ENCODE results near the gene CCDC70.

CCDC70 gene

DNA sequence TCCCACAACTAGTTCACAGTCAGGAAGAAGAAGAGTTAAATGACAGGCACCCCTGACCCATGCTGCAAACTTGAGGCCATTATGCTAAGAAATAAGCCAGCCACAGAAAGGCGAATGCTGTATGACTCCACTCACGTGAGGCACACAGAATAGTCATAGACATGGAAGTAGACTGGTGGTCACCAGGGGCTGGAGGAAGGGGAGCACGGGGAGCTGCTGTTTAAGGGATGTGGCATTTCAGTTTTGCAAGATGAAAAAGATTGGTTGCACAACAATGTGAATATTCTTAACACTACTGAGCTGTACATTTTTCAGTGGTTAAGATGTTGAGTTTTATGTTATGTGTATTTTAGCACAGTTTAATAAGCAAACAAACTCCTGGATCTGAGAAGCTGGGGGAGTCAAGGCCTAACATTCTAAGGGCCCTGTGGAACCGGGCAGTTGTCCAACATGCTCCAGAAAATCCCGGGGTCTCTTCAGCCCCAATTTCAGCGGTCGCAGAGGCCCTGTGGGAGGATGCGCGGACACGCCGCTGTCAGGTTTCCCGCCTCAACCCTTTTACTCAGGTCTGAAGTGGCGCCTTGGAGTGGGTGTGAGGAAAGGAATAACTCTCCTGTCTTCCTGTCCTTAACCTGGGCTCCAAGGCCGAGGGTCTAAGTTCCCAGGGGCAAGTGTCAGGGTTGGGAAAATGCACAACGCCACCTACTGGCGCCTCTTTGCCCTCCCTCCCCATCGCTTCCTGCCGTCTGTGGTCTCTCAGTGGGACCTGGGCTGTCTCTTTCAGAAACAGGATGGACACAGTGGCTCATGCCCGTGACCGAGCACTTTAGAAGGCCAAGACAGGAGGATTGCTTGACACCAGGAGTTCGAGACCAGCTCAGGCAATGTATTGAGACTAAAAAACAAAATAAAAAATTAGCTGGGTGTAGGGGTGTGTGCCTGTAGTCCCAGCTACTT lies 12.3 kb upstream of the CCDC70 start:
- Histone ChIP-seq H3K27me3 (ENCODE audit: control insufficient read depth, insufficient read depth, low read length) (no peaks in the 10 kb centered on the region), H3K9ac (ENCODE audit: low read length) (no peak overlapping the region), H3K27ac (ENCODE audit: low read depth, low read length) (no peak overlapping the region), H3K4me3 (ENCODE audit: low read length) (no peak overlapping the region), H3K36me3 (ENCODE audit: control insufficient read depth, insufficient read depth, low read length) (no peaks in the 10 kb centered on the region), H3K4me1 (ENCODE audit: control insufficient read depth, insufficient read depth, low read length) (no peaks in the 10 kb centered on the region)

DNA sequence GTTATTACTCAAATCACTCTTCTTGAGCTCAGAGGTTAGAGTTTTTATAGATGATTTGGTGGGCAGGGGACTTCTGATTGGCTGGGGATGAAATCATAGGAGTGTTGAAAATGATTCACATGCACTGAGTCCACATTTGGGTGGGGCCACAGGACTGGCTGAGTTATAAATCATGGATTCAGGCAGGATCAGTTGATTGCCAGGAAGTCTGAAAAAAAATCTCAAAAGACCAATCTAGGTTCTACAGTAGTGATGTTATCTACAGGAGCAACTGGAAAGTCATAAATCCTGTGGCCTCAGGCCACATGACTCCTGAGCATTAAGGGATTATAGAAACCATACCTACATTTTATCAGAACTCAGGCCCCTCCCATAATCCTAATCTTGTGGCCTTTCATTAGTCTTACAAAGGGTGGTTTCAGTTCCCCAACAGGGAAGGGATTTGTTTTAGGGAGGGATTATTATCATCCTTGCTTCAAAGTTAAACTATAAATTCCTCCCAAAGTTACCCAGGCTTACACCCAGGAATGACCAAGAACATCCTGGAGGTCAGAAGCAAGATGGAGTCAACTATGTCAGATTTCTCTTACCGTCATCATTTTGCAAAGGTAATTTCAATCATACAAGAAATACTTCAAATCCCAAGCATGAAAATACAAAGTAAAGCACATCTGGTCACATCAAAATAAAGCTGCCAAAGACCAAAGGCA lies 5.6 kb upstream of the CCDC70 start:
- Histone ChIP-seq H3K9ac (ENCODE audit: low read length) (no peak overlapping the region), H3K27ac (ENCODE audit: low read depth, low read length) (no peak overlapping the region), H3K36me3 (ENCODE audit: control insufficient read depth, insufficient read depth, low read length) (no peaks in the 10 kb centered on the region), H3K4me3 (ENCODE audit: low read length) (no peak overlapping the region), H3K27me3 (ENCODE audit: control insufficient read depth, insufficient read depth, low read length) (no peaks in the 10 kb centered on the region), H3K4me1 (ENCODE audit: control insufficient read depth, insufficient read depth, low read length) (no peaks in the 10 kb centered on the region)

DNA sequence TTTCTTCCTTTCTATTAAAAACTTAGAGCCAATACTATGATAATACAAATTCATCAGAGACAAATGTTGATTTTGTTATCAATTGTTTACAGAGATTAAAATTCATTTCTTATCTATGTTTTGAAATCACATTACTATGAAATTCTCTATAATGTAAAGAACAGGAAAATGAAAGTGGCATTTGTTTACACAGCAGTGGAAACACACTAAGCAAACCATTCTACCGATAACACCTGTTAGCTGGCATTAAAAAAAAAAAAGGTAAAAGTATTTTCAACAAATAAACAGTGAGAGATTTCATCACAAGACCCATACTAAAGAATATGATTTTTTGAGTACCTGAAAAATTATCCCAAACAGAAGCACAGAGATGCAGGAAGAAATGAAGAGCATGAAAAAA lies 4.8 kb upstream of the CCDC70 start:
- no peaks in the 10 kb centered on the region for H3K27me3 ChIP-seq (ENCODE audit: control insufficient read depth, insufficient read depth, low read length)
- H3K27ac ChIP-seq (ENCODE audit: low read depth, low read length): no peak overlapping the region
- H3K4me3 ChIP-seq (ENCODE audit: low read length): no peak overlapping the region

DNA sequence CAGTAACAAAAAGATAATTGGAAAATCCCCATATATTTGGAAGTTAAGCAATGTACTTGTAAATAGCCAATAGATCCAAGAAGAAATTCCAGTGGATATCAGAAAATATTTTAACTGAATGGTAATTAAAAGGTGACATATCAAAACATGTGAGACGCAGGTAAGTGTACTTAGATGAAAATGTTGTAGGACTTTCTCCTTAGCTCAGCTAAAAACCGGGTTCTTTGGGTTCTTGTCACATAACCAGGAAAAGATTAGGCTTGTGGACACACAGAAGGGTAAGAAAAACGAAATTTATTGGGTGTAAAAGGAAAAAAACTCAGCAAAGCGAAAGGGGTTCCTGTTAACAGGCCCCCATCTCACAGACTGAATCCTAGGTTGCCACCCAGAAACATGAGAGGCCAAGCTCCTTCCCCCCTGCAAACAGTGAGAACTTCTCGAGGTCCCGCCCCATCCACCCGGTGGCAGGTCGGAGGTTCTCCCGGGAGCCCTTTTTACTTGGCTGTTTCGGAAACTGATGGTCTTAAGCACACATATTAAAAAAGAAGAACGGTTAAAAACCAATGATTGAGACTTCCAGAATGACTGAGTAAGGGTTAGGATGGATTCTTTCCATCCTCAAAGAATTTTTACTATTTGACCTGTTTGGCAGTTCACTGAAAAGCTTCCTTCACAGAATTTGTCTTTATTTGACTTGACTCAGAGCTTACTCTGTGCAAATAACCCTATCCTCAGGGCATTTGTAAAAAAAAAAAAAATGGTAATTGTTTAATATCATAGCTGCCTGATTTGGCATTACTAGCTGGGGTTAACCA lies 3.1 kb upstream of the CCDC70 start:
- no peak overlapping the region for H3K27ac ChIP-seq (ENCODE audit: low read depth, low read length)
- H3K36me3 ChIP-seq (ENCODE audit: control insufficient read depth, insufficient read depth, low read length): no peaks in the 10 kb centered on the region
- no peaks in the 10 kb centered on the region for H3K4me1 ChIP-seq (ENCODE audit: control insufficient read depth, insufficient read depth, low read length)
- H3K9ac ChIP-seq (ENCODE audit: low read length): no peak overlapping the region
- no peaks in the 10 kb centered on the region for H3K27me3 ChIP-seq (ENCODE audit: control insufficient read depth, insufficient read depth, low read length)
- H3K4me3 ChIP-seq (ENCODE audit: low read length): no peak overlapping the region

More for the DNA sequence above, 4.8 kb upstream of the CCDC70 start:
- Histone ChIP-seq H3K36me3 (ENCODE audit: control insufficient read depth, insufficient read depth, low read length) (no peaks in the 10 kb centered on the region), H3K4me1 (ENCODE audit: control insufficient read depth, insufficient read depth, low read length) (no peaks in the 10 kb centered on the region), H3K9ac (ENCODE audit: low read length) (no peak overlapping the region)

DNA sequence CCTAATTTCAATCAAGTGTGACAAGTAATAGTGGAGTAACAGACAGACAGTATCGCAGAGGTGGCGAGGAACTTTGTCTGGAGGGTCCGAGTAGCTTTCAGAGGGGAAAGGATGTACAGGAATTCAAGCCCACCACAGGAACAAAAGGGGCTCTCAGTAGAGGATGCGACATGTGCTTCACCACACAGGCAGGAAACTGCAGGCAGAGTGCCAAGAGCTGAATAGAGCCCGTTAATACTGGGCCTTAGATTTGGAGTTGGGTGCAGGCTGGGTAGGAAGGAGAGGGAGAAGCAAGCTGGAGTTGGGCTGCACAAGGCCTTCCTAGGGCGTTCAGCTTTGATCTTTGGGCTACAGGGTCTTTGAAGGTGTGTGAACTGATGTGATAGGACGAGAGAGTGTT lies 1.2 kb downstream of the CCDC70 start:
- no peaks in the 10 kb centered on the region for H3K4me1 ChIP-seq (ENCODE audit: control insufficient read depth, insufficient read depth, low read length)
- no peak overlapping the region for H3K27ac ChIP-seq (ENCODE audit: low read depth, low read length)
- H3K9ac ChIP-seq (ENCODE audit: low read length): no peak overlapping the region
- H3K4me3 ChIP-seq (ENCODE audit: low read length): no peak overlapping the region
- no peaks in the 10 kb centered on the region for H3K27me3 ChIP-seq (ENCODE audit: control insufficient read depth, insufficient read depth, low read length)
- H3K36me3 ChIP-seq (ENCODE audit: control insufficient read depth, insufficient read depth, low read length): no peaks in the 10 kb centered on the region

DNA sequence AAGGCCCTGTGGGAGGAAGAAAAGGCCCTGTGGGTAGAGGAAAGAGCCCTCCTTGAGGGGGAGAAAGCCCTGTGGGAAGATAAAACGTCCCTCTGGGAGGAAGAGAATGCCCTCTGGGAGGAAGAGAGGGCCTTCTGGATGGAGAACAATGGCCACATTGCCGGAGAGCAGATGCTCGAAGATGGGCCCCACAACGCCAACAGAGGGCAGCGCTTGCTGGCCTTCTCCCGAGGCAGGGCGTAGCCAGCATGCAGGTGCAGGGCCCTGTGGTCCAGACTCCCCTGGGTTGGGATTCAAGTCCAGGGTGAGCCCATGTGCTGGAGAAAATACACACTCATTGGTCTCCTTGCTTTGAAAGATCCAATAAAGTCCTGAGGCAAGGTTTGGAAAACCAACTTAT lies 4.1 kb downstream of the CCDC70 start:
- H3K4me3 ChIP-seq (ENCODE audit: low read length): no peak overlapping the region
- H3K27me3 ChIP-seq (ENCODE audit: control insufficient read depth, insufficient read depth, low read length): no peaks in the 10 kb centered on the region
- H3K9ac ChIP-seq (ENCODE audit: low read length): no peak overlapping the region
- no peaks in the 10 kb centered on the region for H3K4me1 ChIP-seq (ENCODE audit: control insufficient read depth, insufficient read depth, low read length)
- H3K36me3 ChIP-seq (ENCODE audit: control insufficient read depth, insufficient read depth, low read length): no peaks in the 10 kb centered on the region
- H3K27ac ChIP-seq (ENCODE audit: low read depth, low read length): no peak overlapping the region

DNA sequence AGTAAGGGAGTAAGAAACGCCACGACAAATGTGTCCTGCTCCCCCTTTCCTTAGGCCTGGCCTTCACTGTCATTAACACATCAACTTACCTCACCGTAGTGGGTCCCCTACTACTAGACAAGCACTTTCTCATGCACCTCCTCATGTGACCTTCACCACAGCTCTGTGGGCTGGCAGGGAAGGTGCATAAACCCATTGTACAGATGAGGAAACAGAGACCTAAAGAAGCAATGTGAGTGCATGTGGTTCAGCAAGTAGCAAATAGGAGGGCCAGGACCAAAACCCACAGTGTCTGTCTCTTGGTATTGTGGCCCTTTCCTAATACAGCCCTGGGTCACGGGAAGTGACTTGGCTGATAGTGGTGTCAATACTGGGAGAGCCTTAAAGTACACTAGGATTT lies 5.3 kb downstream of the CCDC70 start:
- Histone ChIP-seq H3K36me3 (ENCODE audit: control insufficient read depth, insufficient read depth, low read length) (no peaks in the 10 kb centered on the region), H3K4me3 (ENCODE audit: low read length) (no peak overlapping the region), H3K9ac (ENCODE audit: low read length) (no peak overlapping the region), H3K27ac (ENCODE audit: low read depth, low read length) (no peak overlapping the region), H3K27me3 (ENCODE audit: control insufficient read depth, insufficient read depth, low read length) (no peaks in the 10 kb centered on the region), H3K4me1 (ENCODE audit: control insufficient read depth, insufficient read depth, low read length) (no peaks in the 10 kb centered on the region)

DNA sequence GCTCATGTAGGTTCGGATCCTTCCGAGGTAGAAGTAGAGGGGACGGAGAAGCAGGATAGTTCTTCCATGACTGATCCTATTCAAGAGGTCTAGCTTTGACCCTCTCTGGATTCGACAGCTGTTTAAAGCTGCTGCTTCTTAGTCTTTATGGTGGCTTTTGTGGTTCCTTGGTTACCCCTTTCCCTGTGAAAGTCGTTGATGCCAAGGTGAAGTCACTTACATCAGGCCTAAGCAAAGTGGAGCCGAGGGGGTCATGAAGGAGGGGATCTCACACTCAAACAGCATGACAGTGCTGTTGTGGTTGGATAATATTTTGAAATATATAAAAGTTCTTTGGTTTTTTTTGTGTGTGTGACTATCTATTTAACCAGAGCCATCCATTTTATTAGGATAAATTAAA lies 8.1 kb downstream of the CCDC70 start:
- no peaks in the 10 kb centered on the region for H3K36me3 ChIP-seq (ENCODE audit: control insufficient read depth, insufficient read depth, low read length)
- H3K4me1 ChIP-seq (ENCODE audit: control insufficient read depth, insufficient read depth, low read length): no peaks in the 10 kb centered on the region
- no peaks in the 10 kb centered on the region for H3K27me3 ChIP-seq (ENCODE audit: control insufficient read depth, insufficient read depth, low read length)
- H3K9ac ChIP-seq (ENCODE audit: low read length): no peak overlapping the region
- no peak overlapping the region for H3K4me3 ChIP-seq (ENCODE audit: low read length)
- no peak overlapping the region for H3K27ac ChIP-seq (ENCODE audit: low read depth, low read length)

DNA sequence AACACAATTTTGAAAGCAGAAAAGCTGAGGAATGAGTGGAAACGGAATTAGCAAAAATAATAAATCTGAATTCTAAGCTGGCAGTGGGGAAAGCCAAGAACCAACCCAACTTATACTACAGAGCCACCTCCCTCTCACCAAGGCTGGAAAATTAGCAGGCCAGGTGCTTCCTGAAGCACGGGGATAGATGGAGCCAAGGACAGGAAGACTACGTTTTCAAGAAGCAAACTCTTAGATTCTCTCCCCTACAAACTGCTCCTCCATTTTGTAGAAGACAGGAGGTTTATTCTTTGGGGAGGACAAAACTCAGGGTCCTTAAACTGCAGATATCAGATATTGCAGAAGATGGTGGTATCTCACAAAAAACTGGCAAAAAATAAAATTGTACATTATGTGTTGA lies 8.8 kb downstream of the CCDC70 start:
- Histone ChIP-seq H3K27ac (ENCODE audit: low read depth, low read length) (no peak overlapping the region), H3K4me3 (ENCODE audit: low read length) (no peak overlapping the region), H3K27me3 (ENCODE audit: control insufficient read depth, insufficient read depth, low read length) (no peaks in the 10 kb centered on the region), H3K4me1 (ENCODE audit: control insufficient read depth, insufficient read depth, low read length) (no peaks in the 10 kb centered on the region), H3K9ac (ENCODE audit: low read length) (no peak overlapping the region), H3K36me3 (ENCODE audit: control insufficient read depth, insufficient read depth, low read length) (no peaks in the 10 kb centered on the region)

DNA sequence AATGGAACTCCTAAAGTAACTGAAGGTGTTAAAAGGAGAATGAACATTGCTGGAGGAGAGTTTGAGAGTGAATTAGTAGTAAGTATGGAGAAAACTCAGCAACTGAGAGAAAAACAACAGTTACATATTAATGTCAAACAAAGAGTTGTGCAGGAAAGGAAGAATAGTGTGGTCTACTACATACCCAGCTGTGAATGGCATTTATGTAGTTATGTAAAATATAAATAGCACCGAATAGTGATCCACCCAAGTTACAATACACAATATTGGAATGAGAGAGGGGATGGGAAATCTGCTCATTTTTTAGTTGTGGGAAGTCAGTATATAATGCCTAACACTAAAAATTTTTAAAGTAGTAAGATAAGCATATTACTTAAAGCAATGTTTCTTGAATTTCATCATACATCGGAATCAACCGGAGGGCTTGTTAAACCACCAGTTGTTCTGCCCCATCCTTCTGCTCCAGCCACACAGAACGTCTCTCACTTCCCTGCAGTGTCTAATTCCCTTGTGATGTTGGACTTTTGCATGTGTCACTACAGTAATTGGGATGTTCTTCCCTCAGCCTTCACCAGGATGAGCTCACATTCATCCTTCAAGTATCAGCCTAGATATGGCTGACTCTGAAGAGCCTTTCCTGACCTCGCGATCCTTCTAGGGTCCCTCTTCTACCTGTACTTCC lies 11.5 kb downstream of the CCDC70 start:
- H3K4me1 ChIP-seq (ENCODE audit: control insufficient read depth, insufficient read depth, low read length): no peaks in the 10 kb centered on the region
- no peak overlapping the region for H3K27ac ChIP-seq (ENCODE audit: low read depth, low read length)
- H3K36me3 ChIP-seq (ENCODE audit: control insufficient read depth, insufficient read depth, low read length): no peaks in the 10 kb centered on the region
- H3K4me3 ChIP-seq (ENCODE audit: low read length): no peak overlapping the region
- H3K27me3 ChIP-seq (ENCODE audit: control insufficient read depth, insufficient read depth, low read length): no peaks in the 10 kb centered on the region
- H3K9ac ChIP-seq (ENCODE audit: low read length): no peak overlapping the region

DNA sequence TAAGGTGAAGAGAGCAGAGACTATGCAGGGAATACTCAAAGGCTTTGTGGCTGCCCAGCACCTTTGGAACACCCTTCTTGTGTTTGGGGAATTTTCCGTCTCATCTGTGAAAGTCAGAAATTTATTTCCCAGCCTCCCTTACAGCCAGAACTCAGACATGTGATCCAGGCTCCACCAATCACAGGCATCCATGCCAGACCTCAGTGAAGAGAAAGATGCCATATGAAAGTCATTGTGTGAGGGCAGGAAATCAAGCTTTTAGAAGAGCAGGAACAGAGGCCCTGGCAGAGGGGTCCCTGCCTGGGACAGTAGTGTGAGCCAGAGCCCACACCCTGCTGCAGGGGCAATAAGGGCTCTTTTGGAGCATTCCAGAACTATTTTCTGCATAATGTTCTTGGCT lies 12.1 kb downstream of the CCDC70 start:
- Histone ChIP-seq H3K27me3 (ENCODE audit: control insufficient read depth, insufficient read depth, low read length) (no peaks in the 10 kb centered on the region), H3K36me3 (ENCODE audit: control insufficient read depth, insufficient read depth, low read length) (no peaks in the 10 kb centered on the region), H3K27ac (ENCODE audit: low read depth, low read length) (no peak overlapping the region), H3K4me3 (ENCODE audit: low read length) (no peak overlapping the region), H3K4me1 (ENCODE audit: control insufficient read depth, insufficient read depth, low read length) (no peaks in the 10 kb centered on the region), H3K9ac (ENCODE audit: low read length) (no peak overlapping the region)

DNA sequence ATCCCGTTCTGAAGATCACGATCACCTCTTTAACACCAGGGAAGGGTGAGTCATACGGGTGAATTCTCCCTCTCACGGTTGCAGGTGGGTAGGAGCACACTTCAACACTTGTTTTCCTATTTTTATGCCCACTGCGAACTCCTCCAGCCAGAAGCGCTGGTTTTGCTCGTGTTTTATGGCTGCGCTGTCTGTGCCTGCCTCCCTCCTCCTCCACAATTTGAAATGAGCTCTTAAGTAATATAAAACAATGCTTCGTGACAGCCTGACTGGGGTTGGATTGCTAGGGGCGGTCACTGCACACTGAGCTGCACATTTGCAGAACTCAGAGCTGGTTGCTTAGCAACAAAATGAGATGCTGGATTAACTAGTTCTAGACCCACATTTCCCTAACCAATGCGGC lies 12.9 kb downstream of the CCDC70 start:
- no peak overlapping the region for H3K27ac ChIP-seq (ENCODE audit: low read depth, low read length)
- H3K27me3 ChIP-seq (ENCODE audit: control insufficient read depth, insufficient read depth, low read length): no peaks in the 10 kb centered on the region
- no peaks in the 10 kb centered on the region for H3K36me3 ChIP-seq (ENCODE audit: control insufficient read depth, insufficient read depth, low read length)
- no peak overlapping the region for H3K4me3 ChIP-seq (ENCODE audit: low read length)
- no peaks in the 10 kb centered on the region for H3K4me1 ChIP-seq (ENCODE audit: control insufficient read depth, insufficient read depth, low read length)
- H3K9ac ChIP-seq (ENCODE audit: low read length): no peak overlapping the region
